ENCODE results near the gene PNLIPRP2.

Gene PNLIPRP2

GRCh38 chr10:116657863-116658551 lies 37.3 kb downstream of the PNLIPRP2 start:
- DNase-seq = no peak

- no peak for DNase-seq
Measured at GRCh38 chr10:116659049-116659670, 38.4 kb downstream of the PNLIPRP2 start.

- no peak for DNase-seq
Measured at GRCh38 chr10:116660860-116661259, 40.1 kb downstream of the PNLIPRP2 start.

GRCh38 chr10:116663342-116663741 lies 42.6 kb downstream of the PNLIPRP2 start:
- no peak for DNase-seq

- no peak for DNase-seq
Measured at GRCh38 chr10:116664631-116665030, 43.9 kb downstream of the PNLIPRP2 start.

GRCh38 chr10:116665541-116666125 lies 44.9 kb downstream of the PNLIPRP2 start:
- DNase-seq = no peak

GRCh38 chr10:116667484-116667883 lies 46.7 kb downstream of the PNLIPRP2 start:
- DNase-seq = no peak

GRCh38 chr10:116668018-116668417 lies 47.3 kb downstream of the PNLIPRP2 start:
- DNase-seq = no peak

GRCh38 chr10:116668446-116668845 lies 47.7 kb downstream of the PNLIPRP2 start:
- no peak for DNase-seq

GRCh38 chr10:116669080-116669479 lies 48.3 kb downstream of the PNLIPRP2 start:
- DNase-seq = no peak

GRCh38 chr10:116669832-116670644 lies 49.3 kb downstream of the PNLIPRP2 start:
- DNase-seq = no peak

GRCh38 chr10:116670706-116671105 lies 50.0 kb downstream of the PNLIPRP2 start:
- no peak for DNase-seq

GRCh38 chr10:116671274-116671926 lies 50.6 kb downstream of the PNLIPRP2 start:
- no peak for DNase-seq

- no peak for DNase-seq
Measured at GRCh38 chr10:116672891-116673290, 52.1 kb downstream of the PNLIPRP2 start.

GRCh38 chr10:116673866-116674265 lies 53.1 kb downstream of the PNLIPRP2 start:
- DNase-seq = no peak

GRCh38 chr10:116674901-116675423 lies 54.2 kb downstream of the PNLIPRP2 start:
- DNase-seq = no peak

- DNase-seq = no peak
Measured at GRCh38 chr10:116676118-116676517, 55.4 kb downstream of the PNLIPRP2 start.

GRCh38 chr10:116676633-116677032 lies 55.9 kb downstream of the PNLIPRP2 start:
- no peak for DNase-seq

GRCh38 chr10:116679351-116679750 lies 58.6 kb downstream of the PNLIPRP2 start:
- no peak for DNase-seq

- no peak for DNase-seq
Measured at GRCh38 chr10:116683166-116683565, 62.4 kb downstream of the PNLIPRP2 start.

GRCh38 chr10:116683821-116684220 lies 63.1 kb downstream of the PNLIPRP2 start:
- no peak for DNase-seq

- DNase-seq = no peak
Measured at GRCh38 chr10:116684781-116685180, 64.0 kb downstream of the PNLIPRP2 start.

- DNase-seq = no peak
Measured at GRCh38 chr10:116685807-116686206, 65.1 kb downstream of the PNLIPRP2 start.

All from activated naive CD4-positive, alpha-beta T cell treated with anti-CD3 and anti-CD28 coated beads, Interleukin-2, amount 50 U/mL, for 16 hours (primary cell).